Hypothalamus (tissue), 51 donors: ENCODE data around the gene STIM2.
A peak's percentile ranks its signal among the peaks of the same experiment; 100 is the strongest.

Experiments used
- DNase-seq, 51 donors: peaks; one replicate each; lab custom pipeline; 2025; lab: John Stamatoyannopoulos, UW

STIM2 gene

GRCh38 chr4:26836539-26836938 lies 24.1 kb upstream of the STIM2 start:
- DNase-seq: peak in 1 of 51 donors; percentile 9

DNA sequence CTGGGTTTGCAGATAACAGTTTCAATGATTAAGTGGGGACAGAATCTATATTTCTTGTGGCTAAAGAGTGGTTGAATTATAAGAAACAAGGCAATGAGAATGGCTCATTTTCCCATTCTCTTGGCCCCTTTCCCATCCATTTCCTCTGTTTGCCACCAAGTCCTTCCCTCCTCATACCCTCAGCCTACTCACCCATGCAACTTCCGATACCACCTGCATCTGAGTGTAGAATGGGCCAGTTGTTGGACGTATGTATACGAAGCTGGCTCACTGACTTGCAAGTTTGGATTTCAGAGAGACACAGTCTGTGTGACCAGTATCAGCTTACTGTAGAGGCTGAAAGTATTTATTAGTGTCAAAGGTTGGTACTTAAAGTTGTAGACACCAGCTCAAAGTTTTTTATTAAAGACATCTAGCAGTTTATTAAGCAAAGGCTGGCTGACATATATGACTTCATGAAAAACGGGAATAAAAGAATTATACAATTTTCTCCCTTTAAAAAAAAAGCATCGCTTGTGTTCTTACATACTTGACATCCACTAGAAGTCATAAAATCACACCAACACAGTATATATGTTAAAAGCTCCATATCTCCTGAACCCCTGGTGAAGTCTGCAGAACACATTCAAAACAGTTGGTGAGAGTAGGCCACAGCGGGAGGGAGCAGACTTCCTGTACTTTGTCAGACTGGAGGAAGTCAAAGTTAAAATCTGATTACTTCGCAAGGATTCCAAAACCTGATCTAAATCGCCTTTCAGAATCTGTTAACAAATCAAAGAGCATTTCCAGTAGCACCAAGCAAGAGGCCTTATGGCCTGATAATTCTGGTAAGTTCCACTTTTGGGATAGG lies 22.4 kb upstream of the STIM2 start:
- DNase-seq: no peak

DNA sequence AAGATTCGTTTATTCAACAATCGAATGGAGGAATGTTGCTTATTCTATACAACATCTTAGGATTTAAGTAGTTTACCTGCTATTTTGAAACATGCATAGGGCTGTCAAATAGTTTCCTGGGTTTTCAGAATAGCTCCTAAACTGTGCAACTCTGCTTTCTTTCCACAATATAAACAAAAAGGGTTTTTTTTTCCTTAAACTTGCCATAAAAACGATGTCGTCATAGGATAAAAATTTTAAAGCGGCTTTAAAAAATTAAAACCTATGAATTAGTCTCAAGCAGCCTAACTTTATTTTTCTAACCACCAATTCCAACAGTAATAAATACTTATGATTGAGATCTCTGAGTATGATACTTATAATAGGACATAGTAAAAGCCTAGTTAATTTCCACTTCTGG lies 21.6 kb upstream of the STIM2 start:
- DNase-seq: no peak

DNA sequence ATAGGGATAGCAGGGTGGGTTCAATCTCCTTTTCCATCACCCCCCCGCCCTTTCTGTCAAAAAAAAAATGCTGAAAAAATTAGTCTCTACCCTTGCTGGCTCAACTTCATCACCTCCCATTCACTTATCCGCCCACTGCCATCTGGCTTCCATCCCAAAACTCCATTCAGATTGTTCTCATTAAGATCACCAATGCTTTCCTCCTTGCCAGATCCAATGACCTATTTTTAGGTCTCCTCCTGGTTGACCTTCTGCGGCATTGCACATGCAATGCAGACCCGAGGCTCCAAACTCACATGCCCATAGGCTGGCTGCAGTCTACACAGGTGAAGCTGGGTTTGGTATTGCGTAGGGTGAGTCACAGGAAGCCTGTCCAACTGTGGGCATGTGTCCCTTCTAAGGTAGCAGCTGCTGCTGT lies 21.1 kb upstream of the STIM2 start:
- DNase-seq: peak in 1 of 51 donors; percentile 7

DNA sequence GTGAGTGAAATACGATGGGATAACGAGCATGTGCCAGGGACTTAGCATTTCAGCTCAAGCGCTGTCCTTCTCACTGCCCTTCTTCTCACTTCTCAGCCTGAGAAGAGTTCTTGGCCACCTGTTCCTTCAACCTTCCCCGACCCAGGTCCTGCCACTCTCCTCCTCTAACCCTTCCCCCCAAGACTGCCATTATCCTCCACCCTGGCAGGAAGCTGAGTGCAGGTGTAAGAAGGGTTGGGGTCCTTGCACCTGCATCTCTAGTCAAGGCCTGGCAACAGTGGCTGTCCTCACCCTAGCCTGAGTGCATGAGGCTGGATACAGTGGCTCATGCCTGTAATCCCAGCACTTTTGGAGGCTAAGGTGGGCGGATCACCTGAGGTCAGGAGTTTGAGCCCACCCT lies 19.9 kb upstream of the STIM2 start:
- no peak for DNase-seq

- DNase-seq: no peak
Measured at GRCh38 chr4:26842911-26843310, 17.7 kb upstream of the STIM2 start.

DNA sequence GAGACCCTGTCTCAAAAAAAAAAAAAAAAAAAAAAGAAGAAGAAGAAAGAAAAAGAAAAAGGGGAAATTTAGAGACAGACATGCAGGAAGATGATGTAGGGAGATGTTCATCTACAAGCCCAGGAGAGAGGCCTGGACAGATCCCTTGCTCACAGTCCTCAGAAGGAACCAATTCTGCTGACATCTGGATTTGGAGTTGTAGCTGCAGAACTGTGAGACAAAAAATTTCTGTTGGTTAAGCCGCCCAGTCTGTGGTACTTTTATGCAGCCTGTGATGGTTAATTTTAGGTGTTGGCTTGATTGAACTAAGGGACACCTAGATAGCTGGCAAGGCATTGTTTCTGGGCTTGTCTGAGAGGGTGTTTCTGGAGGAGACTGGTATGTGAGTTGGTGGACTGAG lies 10.1 kb upstream of the STIM2 start:
- DNase-seq: no peak

- no peak for DNase-seq
Measured at GRCh38 chr4:26851129-26851528, 9.5 kb upstream of the STIM2 start.

DNA sequence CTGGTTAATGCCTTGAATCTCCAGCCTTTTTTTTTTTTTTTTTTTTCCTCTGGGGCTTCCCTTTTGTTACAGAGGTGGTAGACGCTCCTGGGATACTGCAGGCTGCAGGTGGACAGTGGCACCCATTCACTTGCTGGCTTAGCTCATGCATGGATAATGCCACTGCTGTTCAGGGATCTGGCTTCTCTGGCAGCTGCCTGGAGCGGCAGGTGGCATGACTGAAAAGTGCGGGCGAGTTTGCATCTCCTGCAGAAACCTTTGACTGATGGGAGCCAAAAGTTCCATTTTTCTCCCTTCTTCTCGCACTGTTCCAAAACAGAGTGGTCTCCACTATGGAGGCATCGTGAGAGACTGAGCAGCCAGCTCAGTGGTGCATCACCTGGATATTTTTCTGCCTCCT lies 5.9 kb upstream of the STIM2 start:
- no peak for DNase-seq

DNA sequence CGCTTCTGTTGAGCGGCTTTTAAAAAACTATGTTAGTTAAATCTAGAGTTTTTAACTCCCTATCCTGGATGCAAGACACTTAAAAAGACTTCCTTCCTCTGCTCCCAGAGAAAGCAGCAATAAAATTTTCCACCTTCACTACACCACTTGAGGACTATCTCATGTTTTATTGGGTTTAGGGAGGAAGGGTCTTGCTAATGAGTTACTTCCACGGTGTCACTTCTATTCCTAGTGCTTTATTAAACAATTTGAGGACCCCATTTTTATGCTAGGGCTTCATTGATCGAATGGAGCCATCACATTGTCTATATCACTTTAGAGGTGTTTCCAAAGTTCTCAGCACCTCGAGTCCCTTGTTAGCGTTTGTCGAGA lies 3.7 kb upstream of the STIM2 start:
- DNase-seq: no peak

DNA sequence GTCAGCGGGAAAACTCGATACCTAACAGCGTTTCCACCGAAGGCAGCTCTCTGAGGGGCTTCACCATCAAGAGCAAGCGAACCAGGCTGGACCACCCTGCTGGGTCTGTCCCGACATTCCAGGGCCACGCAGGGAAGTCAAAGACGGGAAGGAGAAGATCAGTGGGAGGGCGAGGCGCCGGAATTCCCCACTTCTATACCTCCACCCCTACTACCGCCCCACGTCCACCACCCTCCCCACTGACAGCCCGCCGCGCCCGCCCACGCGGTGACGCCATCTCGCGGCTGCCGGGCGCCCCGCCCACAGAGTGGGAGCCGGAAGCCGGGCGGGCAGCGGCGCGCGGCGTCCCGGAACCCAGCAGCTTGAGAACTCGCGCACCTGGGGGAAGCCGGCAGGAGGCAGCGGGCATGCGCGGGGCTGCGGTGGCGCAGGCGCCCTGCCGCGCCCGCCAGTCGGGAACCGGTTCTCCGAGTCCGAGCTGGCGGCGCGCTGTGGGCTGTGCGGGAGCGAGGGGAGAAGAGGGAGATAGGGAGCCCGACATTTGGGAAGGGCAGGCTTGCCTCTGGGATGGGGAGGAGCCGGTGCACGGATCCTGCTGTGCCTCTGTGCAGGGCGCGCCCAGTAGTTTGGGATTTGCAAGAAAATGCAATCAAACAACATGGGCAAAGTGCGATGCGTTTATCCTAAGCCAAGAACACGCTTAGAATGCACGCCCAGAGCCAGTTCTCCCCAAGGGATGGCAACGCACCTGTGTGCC lies 3.2 kb upstream of the STIM2 start:
- DNase-seq: peak in 50 of 51 donors; percentile 45 to 91 (median 78)

- no peak for DNase-seq
Measured at GRCh38 chr4:26858035-26858918, 2.4 kb upstream of the STIM2 start.

- no peak for DNase-seq
Measured at GRCh38 chr4:26858947-26859401, 1.7 kb upstream of the STIM2 start.

DNA sequence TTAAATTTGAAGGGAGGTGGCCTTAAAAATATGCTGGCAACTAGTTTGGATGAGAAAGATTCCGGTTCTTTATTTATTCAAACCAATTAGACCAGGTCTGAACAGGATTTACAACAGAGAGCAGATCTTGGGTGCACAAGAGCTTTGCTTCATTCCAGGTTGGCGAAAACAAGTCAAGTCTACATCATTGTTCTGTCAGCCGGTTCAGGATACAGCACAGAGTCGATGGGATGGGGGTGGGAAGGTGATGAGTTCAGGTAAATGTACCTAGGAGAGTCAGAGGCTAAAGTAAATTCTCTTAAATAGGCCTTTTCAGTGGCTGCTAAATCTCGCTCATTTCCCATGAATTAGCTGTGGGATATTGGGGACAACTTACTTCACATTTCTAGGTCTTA lies 882 bp upstream of the STIM2 start:
- DNase-seq: peak in 1 of 51 donors; percentile 72

GRCh38 chr4:26860922-26861433 lies 337 bp downstream of the STIM2 start:
- peak in 28 of 51 donors; percentile 18 to 79 (median 60) for DNase-seq

GRCh38 chr4:26861434-26862186 lies 969 bp downstream of the STIM2 start:
- DNase-seq: peak in 44 of 51 donors; percentile 6 to 79 (median 53)

DNA sequence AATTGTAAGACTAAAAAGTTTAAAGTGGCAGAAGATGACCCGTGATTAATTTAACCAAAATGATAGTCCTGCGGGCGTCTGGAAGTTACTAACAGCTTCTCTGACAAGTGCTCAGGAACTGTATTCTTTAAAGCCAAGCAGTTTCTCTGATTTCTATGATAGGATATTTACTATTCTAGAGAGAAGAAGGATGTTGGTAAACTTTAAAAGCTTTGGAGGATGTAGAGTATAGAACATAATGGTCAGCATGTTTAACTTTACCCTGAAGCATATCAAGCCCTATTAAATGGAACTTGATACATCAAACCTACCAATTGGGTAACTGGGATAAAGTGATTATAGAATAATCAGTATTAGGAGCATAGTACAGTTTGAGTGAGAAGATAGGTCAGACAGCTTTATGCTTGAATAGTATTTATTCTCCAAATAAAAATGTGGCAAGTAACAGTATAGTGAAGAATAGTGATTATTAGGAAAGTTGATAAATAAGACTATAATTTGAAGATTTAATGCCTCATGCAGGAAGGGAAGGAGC lies 1.8 kb downstream of the STIM2 start:
- DNase-seq: peak in 1 of 51 donors; percentile 12

DNA sequence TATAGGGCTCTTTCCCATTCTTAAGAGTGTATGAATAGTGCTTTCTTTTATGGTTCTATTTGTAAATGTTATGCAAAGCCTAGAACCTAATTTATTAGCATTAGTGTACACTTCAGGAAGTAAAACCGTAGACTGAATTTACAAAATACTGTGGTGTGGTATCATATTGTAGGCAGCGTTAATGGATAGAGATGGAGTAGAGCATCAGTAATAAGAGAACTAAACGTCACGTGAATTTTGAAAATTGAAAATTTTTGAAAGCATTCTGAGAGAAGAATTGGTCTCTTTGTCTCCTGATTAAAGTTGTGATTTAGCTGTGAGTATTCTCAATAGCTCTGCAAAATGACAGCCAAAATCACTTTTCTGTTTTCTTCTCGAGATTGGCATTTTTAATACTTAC lies 2.9 kb downstream of the STIM2 start:
- DNase-seq: no peak

DNA sequence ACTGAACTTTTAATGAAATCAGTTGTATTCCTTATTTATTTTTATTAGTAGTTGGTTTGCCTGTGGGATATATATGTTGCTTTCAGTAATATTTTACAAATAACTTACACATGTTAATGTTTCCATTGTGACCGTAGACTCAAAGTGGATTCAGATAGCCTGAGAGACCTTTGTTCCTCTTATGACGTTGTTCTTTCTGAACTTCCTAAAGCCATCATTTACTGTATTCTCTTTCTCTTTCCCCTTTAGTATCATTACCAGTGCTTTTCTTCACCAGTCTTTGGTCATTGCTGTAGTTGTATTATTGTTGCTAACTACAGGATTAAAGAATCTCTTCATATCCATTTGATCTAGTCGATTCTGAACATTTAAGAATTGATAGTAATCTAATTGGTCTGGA lies 4.3 kb downstream of the STIM2 start:
- DNase-seq: no peak

DNA sequence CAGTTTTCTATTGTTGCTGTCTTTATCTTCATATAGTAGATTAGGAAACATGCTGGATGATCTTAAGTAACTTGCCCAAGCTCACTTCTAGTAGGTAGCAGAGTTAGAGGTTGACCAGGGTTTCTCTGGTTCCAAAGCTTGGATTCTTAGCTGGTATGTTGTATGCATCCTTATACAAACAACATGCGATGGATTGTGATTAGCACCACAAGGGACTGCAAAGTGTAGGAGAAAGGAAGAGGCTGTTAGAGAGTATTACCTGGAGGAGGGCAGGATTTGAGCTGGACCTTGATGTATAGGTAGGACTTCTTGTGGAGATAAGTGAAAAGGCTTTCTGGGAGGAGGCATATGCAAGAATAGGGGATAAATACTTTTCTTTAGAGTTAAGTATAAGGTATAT lies 5.6 kb downstream of the STIM2 start:
- DNase-seq: no peak
